Measurements from ENCODE around the gene KLHL26.

DNA sequence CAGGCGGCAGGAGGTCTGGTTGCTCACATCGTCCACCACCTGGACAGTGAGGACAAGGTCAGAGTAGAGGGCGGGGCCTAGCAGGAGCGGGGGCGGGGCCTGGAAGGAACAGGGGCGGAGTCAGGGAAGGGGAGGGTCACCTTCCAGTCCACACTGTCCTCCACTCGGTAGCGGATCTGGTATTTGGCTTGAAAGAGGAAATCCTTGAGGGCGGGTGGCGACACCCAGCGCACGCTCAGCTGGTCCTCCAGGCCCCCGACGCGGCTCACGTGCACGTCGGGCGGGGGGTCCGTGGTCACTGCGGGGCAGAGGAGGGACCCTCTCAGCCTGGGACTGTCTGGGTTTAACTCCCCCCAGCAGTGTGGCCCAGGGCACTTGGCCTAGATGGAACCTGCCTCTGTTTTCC, 40.1 kb upstream of the KLHL26 start:
- TF ChIP-seq ZNF239 (tag by site-specific recombination; IDR thresholded peaks at IDR 0.05) (no peak), ZEB2 (tag by site-specific recombination; IDR thresholded peaks at IDR 0.05) (no peak), ZNF266 (tag by site-specific recombination; IDR thresholded peaks at IDR 0.05; ENCODE audit: low read depth) (no peak)
- TF ChIP-seq, protein P1, sequence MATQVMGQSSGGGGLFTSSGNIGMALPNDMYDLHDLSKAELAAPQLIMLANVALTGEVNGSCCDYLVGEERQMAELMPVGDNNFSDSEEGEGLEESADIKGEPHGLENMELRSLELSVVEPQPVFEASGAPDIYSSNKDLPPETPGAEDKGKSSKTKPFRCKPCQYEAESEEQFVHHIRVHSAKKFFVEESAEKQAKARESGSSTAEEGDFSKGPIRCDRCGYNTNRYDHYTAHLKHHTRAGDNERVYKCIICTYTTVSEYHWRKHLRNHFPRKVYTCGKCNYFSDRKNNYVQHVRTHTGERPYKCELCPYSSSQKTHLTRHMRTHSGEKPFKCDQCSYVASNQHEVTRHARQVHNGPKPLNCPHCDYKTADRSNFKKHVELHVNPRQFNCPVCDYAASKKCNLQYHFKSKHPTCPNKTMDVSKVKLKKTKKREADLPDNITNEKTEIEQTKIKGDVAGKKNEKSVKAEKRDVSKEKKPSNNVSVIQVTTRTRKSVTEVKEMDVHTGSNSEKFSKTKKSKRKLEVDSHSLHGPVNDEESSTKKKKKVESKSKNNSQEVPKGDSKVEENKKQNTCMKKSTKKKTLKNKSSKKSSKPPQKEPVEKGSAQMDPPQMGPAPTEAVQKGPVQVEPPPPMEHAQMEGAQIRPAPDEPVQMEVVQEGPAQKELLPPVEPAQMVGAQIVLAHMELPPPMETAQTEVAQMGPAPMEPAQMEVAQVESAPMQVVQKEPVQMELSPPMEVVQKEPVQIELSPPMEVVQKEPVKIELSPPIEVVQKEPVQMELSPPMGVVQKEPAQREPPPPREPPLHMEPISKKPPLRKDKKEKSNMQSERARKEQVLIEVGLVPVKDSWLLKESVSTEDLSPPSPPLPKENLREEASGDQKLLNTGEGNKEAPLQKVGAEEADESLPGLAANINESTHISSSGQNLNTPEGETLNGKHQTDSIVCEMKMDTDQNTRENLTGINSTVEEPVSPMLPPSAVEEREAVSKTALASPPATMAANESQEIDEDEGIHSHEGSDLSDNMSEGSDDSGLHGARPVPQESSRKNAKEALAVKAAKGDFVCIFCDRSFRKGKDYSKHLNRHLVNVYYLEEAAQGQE (tag by site-specific recombination; IDR thresholded peaks at IDR 0.05) = no peak

Data from HEK293 (cell line).